IgD-negative memory B cell (primary cell): ENCODE results near the gene AANAT. TPM values are rescaled to one million over a fixed set of nuclear protein-coding genes. Genes with fewer than 3 reads are reported as not detected.

Experiments used
- H3K27ac Mint-ChIP-seq, 3 donors: one replicate each; pipeline ENCODE4 v1.8.0; 2020 to 2022; ENCODE audit warnings: mild to moderate bottlenecking in 3 of 3, mixed read lengths in 3 of 3, moderate library complexity in 1 of 3
- H3K27me3 Mint-ChIP-seq: one replicate; pipeline ENCODE4 v1.8.0; 2021; ENCODE audit warnings: mixed read lengths
- H3K36me3 Mint-ChIP-seq: one replicate; pipeline ENCODE4 v1.8.0; 2020; ENCODE audit warnings: mild to moderate bottlenecking, mixed read lengths
- H3K4me1 Mint-ChIP-seq, 3 donors: one replicate each; pipeline ENCODE4 v1.8.0; 2020 to 2022; ENCODE audit warnings: mixed read lengths in 3 of 3, mild to moderate bottlenecking in 1 of 3
- H3K4me3 Mint-ChIP-seq, 4 donors: one replicate each; pipeline ENCODE4 v1.8.0; 2020 to 2022; ENCODE audit warnings: mild to moderate bottlenecking in 4 of 4, mixed read lengths in 4 of 4, moderate library complexity in 3 of 4
- H3K9me3 Mint-ChIP-seq, 3 donors: one replicate each; pipeline ENCODE4 v1.8.0; 2020 to 2021; ENCODE audit warnings: mixed read lengths in 3 of 3, mild to moderate bottlenecking in 1 of 3
- polyA plus RNA-seq: library from polyadenylated mRNA; unstranded; fragments of 300-500 nt; fragmentation: Illumina TruSeq; gene quantifications from one replicate; pipeline ENCODE4 v1.2.3, GENCODE V29; 2021

Gene AANAT
- polyA plus RNA-seq, 1 donor from 2014 or later = 1.1 TPM

GRCh38 chr17:76469076-76469990 lies 1.9 kb downstream of the AANAT start:
- H3K4me1 Mint-ChIP-seq = peaks cover 10 to 21% (median 15%) of the 10 kb centered on the region in 3 donors

GRCh38 chr17:76469991-76470739 lies 2.8 kb downstream of the AANAT start:
- Mint-ChIP-seq H3K4me3 (peak overlapping the region in 1 of 4 donors; percentile 43), H3K4me1 (peaks cover 11 to 20% (median 15%) of the 10 kb centered on the region in 3 donors), H3K27ac (peak overlapping the region in 2 of 3 donors; percentile 81 to 91), H3K27me3 (no peaks in the 10 kb centered on the region), H3K36me3 (peaks cover 2% of the 10 kb centered on the region), H3K9me3 (no peaks in the 10 kb centered on the region)

More at GRCh38 chr17:76469076-76469990, 1.9 kb downstream of the AANAT start:
- H3K27me3 Mint-ChIP-seq = no peaks in the 10 kb centered on the region
- H3K9me3 Mint-ChIP-seq = no peaks in the 10 kb centered on the region
- H3K36me3 Mint-ChIP-seq = peaks cover 2% of the 10 kb centered on the region
- peak overlapping the region in 1 of 4 donors; percentile 70 for H3K4me3 Mint-ChIP-seq
- H3K27ac Mint-ChIP-seq = peak overlapping the region in 1 of 3 donors; percentile 94

- peak overlapping the region; percentile 86 to 91 (median 86) for H3K27ac Mint-ChIP-seq
- peak overlapping the region in 2 of 4 donors; percentile 38 to 65 for H3K4me3 Mint-ChIP-seq
- no peaks in the 10 kb centered on the region for H3K27me3 Mint-ChIP-seq
- H3K36me3 Mint-ChIP-seq = peaks cover 3% of the 10 kb centered on the region
- H3K9me3 Mint-ChIP-seq = no peaks in the 10 kb centered on the region
- H3K4me1 Mint-ChIP-seq = peaks cover 5 to 10% (median 8%) of the 10 kb centered on the region in 3 donors
Observed at GRCh38 chr17:76471498-76472257, 4.3 kb downstream of the AANAT start.

DNA sequence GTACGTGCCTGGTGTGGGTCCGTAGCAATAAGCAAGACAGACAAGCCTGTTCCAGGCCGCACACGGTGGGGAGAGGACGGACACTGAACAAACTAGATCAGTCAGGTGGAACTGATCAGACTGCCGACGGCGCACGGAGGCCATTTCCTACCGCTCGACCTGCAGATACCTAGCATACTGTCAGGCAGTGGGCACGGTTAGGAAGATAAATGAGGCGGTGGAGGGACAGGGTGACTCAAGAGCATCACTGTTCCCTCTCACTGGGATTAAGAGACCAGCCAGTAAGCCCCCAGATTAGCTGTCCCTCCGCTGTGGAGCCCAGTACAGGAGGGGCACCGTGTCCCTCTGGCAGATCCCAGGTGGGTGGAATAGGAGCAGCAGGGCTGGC lies 4.8 kb downstream of the AANAT start:
- Mint-ChIP-seq H3K9me3 (no peaks in the 10 kb centered on the region), H3K36me3 (peaks cover 3% of the 10 kb centered on the region), H3K27ac (peak overlapping the region in 2 of 3 donors; percentile 86 to 91), H3K4me1 (peaks cover 5 to 8% (median 7%) of the 10 kb centered on the region in 3 donors), H3K27me3 (no peaks in the 10 kb centered on the region), H3K4me3 (peak overlapping the region in 2 of 4 donors; percentile 17 to 21)

DNA sequence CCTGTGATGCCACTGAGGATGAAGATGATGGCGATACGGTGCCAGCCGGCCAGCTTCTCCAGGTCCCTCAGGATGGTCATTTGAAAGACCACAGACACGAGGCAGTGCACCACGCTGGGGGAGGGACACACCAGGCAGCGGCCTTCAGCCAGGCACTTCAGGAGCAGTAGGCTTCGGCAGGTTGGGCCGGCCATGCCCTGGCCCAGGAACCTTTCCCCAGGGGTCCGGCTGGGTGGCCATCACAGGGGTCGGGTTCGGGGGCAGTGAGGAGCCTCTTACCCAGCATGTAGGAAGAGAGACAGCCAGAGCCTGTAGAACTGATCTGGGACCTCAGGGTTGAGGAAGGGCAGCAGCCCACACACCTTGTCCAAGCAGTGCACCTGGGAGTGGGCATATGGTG lies 5.3 kb downstream of the AANAT start:
- Mint-ChIP-seq H3K27me3 (no peaks in the 10 kb centered on the region), H3K36me3 (peaks cover 3% of the 10 kb centered on the region), H3K9me3 (no peaks in the 10 kb centered on the region), H3K4me3 (peak overlapping the region in 1 of 4 donors; percentile 48), H3K4me1 (peaks cover 5 to 8% (median 7%) of the 10 kb centered on the region in 3 donors), H3K27ac (peak overlapping the region in 2 of 3 donors; percentile 53 to 91)

DNA sequence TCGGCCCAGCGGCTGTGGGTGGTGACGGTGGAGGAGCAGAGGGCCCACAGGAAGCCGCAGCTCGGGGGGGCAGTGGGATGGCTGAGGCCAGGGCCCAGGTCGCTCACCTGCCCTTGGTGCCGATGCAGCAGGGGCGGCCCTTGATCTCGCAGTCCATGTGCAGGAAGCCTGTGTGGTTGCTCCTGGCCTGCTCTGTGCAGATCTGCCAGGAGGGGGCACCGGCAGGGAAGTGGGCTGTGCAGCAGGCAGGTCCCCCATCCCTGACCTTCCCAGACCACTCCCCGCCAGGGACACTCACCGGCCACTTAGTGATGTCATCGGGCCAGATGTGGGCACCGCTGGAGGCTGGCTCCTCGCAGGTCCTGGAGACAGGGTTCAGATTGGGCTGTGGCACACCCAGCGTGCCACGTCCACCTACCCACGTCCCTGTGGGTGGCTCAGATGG lies 6.2 kb downstream of the AANAT start:
- Mint-ChIP-seq H3K4me3 (peak overlapping the region in 1 of 4 donors; percentile 48), H3K27ac (peak overlapping the region in 1 of 3 donors; percentile 91), H3K9me3 (no peaks in the 10 kb centered on the region)

GRCh38 chr17:76474238-76474637 lies 6.8 kb downstream of the AANAT start:
- peak overlapping the region in 1 of 4 donors; percentile 23 for H3K4me3 Mint-ChIP-seq
- H3K36me3 Mint-ChIP-seq = peaks cover 3% of the 10 kb centered on the region
- peak overlapping the region in 1 of 3 donors; percentile 91 for H3K27ac Mint-ChIP-seq
- no peaks in the 10 kb centered on the region for H3K9me3 Mint-ChIP-seq
- peaks cover 5 to 13% (median 8%) of the 10 kb centered on the region in 3 donors for H3K4me1 Mint-ChIP-seq
- H3K27me3 Mint-ChIP-seq = no peaks in the 10 kb centered on the region

More for the DNA sequence above, 6.2 kb downstream of the AANAT start:
- Mint-ChIP-seq H3K4me1 (peaks cover 5 to 13% (median 9%) of the 10 kb centered on the region in 3 donors), H3K27me3 (no peaks in the 10 kb centered on the region), H3K36me3 (peaks cover 3% of the 10 kb centered on the region)

GRCh38 chr17:76474894-76475293 lies 7.5 kb downstream of the AANAT start:
- H3K36me3 Mint-ChIP-seq = peaks cover 6% of the 10 kb centered on the region
- peaks cover 10 to 16% (median 10%) of the 10 kb centered on the region in 3 donors for H3K4me1 Mint-ChIP-seq
- no peaks in the 10 kb centered on the region for H3K9me3 Mint-ChIP-seq
- H3K27ac Mint-ChIP-seq = peak overlapping the region in 2 of 3 donors; percentile 46 to 91
- H3K4me3 Mint-ChIP-seq = peak overlapping the region in 1 of 4 donors; percentile 50
- no peaks in the 10 kb centered on the region for H3K27me3 Mint-ChIP-seq

DNA sequence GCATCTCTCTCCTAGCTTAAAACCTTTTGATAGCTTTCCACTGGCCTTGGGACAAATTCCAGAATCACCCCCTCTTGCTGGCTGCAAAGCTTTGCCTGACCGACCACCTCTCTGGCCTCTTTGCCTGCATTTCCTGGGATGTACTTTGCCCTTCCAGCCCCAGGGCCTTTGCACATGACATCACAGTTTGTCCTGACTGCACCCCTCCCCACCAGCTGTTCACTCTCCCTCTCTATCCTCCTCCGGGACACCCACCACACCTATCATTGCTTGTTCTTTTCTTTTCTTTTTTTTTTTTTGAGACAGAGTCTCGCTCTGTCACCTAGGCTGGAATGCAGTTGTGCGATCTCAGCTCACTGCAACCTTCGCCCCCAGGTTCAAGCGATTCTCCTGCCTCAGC lies 7.9 kb downstream of the AANAT start:
- Mint-ChIP-seq H3K4me1 (peaks cover 10 to 16% (median 11%) of the 10 kb centered on the region in 3 donors), H3K27me3 (no peaks in the 10 kb centered on the region), H3K9me3 (no peaks in the 10 kb centered on the region), H3K4me3 (peak overlapping the region in 2 of 4 donors; percentile 50 to 55), H3K36me3 (peaks cover 6% of the 10 kb centered on the region), H3K27ac (peak overlapping the region in 2 of 3 donors; percentile 76 to 91)

DNA sequence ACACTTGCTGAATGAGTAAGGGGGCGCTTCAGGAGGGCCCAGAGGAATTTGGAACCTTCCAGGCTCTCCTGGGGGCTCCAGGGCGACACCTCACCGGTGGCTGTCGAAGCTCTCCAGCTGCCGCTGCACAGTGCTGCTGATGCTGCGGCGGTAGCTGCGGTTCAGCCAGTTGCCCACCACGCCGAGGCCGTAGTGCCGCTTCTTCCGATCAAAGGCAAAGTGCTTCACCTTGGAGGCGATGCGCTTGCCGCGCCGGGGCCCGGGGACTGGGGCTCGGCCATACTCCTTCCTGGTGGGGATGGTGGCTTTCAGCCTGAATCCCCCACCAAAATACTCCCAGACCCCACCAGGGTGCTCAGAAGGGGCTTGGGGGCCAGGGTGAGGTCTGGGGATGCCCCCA lies 9.3 kb downstream of the AANAT start:
- H3K27me3 Mint-ChIP-seq = no peaks in the 10 kb centered on the region
- peaks cover 9% of the 10 kb centered on the region for H3K36me3 Mint-ChIP-seq
- peaks cover 14 to 18% (median 17%) of the 10 kb centered on the region in 3 donors for H3K4me1 Mint-ChIP-seq
- H3K4me3 Mint-ChIP-seq = no peak overlapping the region
- peak overlapping the region in 1 of 3 donors; percentile 98 for H3K27ac Mint-ChIP-seq
- no peaks in the 10 kb centered on the region for H3K9me3 Mint-ChIP-seq

GRCh38 chr17:76477576-76477975 lies 10.2 kb downstream of the AANAT start:
- Mint-ChIP-seq H3K4me1 (peaks cover 17 to 23% (median 23%) of the 10 kb centered on the region in 3 donors), H3K9me3 (no peaks in the 10 kb centered on the region), H3K27ac (peak overlapping the region in 2 of 3 donors; percentile 97 to 98), H3K4me3 (peak overlapping the region in 1 of 4 donors; percentile 61), H3K36me3 (peaks cover 9% of the 10 kb centered on the region), H3K27me3 (peaks cover 1% of the 10 kb centered on the region)

DNA sequence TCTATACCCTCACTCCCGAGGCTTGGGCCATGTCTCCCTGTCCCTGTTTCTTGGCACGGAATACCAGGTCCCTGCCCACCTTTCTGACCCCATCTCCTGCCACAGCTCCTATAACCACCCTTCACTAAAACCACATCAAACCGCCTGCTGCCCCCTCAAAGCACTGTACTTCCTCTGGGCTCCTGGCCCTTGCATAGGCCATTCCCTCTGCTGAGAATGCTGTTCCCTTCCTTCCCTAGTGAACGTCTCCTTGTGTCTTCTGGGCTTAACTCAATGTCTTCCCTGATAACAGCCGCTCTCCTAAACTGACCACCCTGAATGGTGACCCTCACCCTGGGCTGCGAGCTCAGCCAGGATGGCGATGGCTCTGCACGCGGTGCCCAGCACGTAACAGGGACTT lies 10.7 kb downstream of the AANAT start:
- peaks cover 1% of the 10 kb centered on the region for H3K27me3 Mint-ChIP-seq
- H3K36me3 Mint-ChIP-seq = peaks cover 8% of the 10 kb centered on the region
- H3K27ac Mint-ChIP-seq = peak overlapping the region; percentile 26 to 98 (median 97)
- peak overlapping the region in 3 of 4 donors; percentile 32 to 61 (median 40) for H3K4me3 Mint-ChIP-seq
- peaks cover 21 to 27% (median 27%) of the 10 kb centered on the region in 3 donors for H3K4me1 Mint-ChIP-seq
- H3K9me3 Mint-ChIP-seq = no peaks in the 10 kb centered on the region

DNA sequence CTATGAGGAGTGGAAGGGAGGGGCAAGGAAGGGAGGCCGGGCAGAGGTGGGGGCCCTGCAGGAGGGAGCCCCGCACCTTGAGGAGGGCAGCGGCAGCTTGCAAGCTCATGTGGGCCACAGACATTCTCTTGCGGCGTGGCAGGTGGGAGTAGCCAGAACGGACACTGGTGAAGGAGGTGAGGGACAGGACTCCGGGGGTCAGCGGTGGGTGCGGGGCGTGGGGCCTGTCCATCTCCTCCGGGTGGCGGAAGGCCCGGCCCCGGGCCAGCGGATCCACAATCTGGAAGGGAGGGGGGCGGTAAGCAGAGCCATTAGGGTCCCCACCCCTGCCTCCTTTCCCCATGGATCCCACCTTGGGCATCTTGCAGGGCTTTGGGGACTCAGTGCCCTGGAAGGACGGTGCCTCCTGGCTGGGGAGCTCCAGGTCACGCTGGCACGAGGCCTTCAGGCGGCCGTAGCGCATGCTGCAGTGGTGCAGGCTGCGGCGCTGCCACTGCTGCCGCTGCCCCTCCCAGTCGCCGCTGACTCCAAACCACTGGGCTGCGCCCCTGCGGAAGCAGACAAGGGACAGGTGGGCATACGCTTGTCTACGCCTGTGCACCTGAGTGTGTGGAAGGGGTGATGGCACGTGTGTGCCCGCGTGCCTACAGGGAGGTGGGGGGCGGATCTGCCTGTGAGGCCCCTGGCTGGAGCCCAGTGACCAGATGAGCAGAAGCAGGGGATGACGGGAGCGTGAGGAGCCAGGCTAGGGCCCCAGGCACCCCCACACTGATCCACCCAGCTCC lies 11.5 kb downstream of the AANAT start:
- Mint-ChIP-seq H3K27ac (peak overlapping the region in 2 of 3 donors; percentile 98), H3K4me1 (peaks cover 27 to 32% (median 31%) of the 10 kb centered on the region in 3 donors), H3K36me3 (peaks cover 8% of the 10 kb centered on the region), H3K4me3 (peak overlapping the region in 3 of 4 donors; percentile 5 to 86 (median 81)), H3K27me3 (peaks cover 1% of the 10 kb centered on the region), H3K9me3 (no peaks in the 10 kb centered on the region)
